ENCODE data around the gene HRH1.
"Not testable (repeated sequence)": the region's sequence is repeated elsewhere in the genome, so short reads cannot be mapped to it uniquely, and the experiment has no call there.

The HRH1 gene, protein sequence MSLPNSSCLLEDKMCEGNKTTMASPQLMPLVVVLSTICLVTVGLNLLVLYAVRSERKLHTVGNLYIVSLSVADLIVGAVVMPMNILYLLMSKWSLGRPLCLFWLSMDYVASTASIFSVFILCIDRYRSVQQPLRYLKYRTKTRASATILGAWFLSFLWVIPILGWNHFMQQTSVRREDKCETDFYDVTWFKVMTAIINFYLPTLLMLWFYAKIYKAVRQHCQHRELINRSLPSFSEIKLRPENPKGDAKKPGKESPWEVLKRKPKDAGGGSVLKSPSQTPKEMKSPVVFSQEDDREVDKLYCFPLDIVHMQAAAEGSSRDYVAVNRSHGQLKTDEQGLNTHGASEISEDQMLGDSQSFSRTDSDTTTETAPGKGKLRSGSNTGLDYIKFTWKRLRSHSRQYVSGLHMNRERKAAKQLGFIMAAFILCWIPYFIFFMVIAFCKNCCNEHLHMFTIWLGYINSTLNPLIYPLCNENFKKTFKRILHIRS

DNA sequence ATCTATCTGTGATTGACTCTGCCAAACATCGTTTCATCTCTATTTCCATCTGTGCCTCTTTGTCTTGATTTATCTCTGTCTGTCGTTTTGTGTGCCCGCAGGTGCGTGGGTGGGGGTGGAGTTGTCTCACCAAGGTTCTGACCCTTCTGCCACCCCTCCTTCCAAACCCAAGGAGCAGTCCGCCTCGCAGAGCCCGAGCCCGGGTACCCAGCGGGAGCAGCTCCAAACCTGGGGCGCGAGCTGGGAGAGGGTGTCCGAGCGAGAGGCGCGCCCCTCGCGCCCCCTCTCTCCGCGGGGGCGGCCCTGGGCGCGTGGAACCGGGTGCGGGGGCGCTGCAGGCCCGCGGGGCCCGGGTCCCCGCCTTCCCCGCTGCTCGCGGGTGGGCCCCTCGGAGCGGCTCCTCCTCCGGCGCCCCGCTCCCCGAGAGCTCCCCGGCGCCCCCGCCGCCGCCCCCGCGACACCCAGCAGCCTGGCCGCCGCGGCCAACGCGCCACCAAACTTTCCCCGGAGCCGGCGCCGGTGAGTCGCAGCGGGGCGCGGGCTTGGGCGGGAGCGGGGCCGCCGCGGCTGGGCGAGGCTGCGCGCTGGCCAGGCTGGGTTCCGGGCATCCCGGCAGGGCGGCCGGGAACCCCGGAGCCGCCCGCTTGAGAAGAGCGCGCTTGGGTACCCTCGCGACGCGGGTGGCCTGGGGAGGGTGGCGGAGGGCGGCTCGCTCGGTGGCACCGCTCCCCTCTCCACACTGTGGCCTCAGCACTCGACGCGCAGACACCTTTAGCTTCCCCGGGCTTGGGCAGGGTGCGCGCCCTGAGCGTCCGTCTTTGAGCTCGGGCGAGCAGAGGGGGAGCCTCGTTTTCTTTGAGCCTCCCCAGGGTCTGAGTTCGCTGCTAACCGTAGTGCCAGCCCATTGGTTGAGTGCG is at the start of gene HRH1:
HRH1 (plus strand) TSS at position 458 of the 917 bp plus-strand sequence. CDS start 104,545 bp downstream, outside the sequence.
- peak in 6 of 56 donors; percentile 12 to 73 (median 32) for DNase-seq

DNA sequence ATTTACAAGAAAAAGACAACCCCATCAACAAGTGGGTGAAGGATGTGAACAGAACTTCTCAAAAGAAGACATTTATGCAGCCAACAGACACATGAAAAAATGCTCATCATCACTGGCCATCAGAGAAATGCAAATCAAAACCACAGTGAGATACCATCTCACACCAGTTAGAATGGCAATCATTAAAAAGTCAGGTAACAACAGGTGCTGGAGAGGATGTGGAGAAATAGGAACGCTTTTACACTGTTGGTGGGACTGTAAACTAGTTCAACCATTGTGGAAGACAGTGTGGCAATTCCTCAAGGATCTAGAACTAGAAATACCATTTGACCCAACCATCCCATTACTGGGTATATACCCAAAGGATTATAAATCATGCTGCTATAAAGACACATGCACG is 41.0 kb upstream of the HRH1 start:
- not testable (repeated sequence) for DNase-seq

DNA sequence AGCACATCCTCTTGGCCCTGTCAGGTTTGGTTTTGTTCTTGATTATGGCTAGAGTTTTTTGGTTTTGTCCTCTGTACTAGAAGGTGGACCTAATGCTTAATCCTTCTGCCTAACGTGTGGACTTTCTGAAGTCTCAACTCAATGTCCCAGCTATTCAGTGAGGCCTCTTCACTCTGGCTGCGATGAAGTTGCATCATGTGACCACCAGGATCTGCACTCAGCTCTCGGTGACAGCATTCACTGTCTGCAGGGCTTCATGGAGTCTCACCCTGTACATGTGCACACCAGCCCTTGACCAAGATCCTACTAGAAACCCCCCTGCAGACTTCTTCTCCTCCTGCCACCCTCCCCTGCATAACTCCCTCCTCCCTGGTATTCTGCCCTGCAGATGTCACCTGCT is 38.7 kb upstream of the HRH1 start:
- no peak for DNase-seq

DNA sequence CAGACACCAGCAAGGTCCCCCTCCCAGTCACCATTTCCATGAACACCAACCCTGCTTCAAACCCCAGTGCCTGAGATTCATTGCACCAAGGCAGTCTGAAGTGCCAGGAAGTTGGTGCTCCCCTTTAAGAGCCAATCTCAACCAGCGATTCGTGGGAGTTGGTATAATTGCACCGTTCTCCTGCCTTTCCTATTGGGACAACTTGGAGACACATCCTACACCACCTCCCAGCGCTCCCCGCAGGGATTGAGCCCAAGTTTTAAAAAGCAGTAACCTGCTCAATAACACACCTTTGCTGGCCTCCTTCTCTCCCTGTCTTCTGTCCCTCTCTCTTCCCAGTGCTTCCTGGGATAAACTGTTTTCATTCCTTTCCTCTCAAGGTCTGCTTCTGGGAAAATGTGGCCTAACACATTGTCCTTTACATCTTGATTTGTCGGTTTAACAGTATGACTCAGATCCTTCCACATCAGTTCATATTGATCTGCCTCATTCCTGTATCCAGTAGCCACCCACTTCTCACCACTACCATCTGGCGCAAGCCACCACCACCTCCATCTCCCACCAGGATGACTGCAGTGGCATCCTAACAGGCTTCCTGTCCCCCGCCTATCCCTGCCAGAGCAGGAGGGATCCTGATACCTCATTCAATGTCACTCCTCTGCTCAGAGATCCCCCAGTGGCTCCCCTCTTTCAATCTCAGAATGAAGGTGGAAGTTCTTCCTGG is 37.8 kb upstream of the HRH1 start:
- DNase-seq = no peak

DNA sequence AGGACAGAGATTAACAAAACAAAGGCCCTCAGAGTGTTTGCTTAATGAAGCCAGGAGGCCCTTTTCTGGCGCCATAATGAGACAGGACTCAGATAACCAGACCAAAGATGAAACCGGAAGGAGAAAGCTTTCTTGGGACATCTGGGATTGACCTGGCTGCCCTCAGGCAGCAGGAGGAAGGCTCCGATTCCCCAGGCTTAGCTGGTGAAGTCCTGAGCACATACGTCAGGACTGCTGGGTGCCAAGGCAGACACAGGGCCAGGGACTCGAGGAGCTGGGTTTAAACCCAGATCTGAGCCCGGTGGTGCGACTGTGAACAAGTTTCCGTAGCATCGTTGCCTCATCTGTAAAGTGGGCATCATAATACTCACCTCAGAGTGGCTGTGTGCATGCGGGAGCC is 36.7 kb upstream of the HRH1 start:
- DNase-seq = no peak

DNA sequence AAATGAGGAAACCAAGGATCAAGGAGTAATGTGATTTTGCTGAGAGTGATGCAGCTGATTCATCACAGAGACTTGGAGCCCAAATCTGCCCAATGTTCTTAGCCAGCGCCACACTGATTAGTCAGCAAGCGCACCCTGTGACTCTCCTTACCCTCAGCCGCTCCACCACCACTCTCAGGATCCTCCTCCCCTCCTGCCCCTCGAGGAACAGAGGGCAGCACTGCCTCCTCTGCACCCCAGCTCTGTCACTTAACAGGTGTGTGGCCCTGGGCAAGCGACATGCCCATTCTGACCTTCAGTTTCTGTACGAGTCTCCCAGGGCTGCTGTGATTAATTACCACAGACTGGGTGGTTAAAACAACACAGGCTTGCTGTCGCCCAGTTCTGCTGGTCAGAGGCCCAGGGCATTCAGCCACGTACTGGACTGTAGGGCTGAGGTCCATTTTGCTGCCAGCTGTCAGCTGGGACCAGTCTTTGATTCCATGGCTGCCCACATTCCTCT is 36.1 kb upstream of the HRH1 start:
- DNase-seq = no peak

DNA sequence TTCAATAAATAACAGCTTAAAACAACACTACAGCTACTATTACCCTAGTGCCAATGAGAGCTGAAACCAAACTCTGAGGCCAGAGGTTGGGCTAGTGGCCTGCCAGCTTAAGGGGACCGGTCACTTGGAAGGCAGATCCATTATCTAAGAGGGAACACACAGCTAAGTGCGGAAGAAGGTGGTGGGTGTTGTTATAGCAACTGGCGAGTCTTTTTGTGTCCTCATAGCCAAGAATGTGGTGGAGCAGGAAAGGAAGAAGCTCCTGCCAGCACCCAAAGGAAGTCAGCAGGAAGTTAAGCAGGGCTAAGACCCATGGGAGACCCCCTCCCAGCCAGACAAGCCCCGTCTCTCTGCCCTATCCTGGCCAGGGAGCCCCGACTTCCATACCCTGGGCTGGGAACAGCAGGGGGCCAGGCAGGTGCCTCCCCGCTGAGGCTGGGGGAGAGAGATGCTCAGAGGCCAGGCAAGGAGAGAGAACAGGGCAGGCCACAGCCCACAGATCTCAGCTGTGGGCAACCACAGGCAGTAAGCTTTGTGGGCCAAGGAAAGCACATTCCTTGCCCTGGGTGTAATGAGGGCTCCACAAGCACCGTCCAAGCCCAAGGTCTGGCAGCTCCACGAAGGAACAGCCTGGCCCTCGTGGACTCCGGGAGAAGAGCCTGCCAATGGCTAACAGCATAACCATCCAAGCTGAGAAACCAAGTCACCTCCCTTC is 34.0 kb upstream of the HRH1 start:
- no peak for DNase-seq

DNA sequence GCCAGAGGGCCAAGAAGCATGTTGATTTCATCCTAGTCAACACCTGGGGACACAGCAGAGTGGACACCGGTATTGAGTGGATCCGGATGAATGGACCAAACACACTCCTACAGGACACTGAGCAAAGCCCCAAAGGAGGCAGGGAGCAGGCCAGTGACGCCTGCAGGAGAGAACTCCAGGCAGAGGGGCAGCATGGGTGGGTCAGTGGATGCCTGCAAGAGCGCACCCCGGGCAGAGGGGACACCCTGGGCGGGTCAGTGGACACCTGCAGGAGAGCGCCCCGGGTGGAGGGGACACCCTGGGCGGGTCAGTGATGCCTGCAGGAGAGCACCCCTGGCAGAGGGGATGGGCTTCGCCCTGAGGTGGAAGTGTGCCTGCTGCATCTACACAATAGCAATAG is 27.6 kb upstream of the HRH1 start:
- DNase-seq = no peak

DNA sequence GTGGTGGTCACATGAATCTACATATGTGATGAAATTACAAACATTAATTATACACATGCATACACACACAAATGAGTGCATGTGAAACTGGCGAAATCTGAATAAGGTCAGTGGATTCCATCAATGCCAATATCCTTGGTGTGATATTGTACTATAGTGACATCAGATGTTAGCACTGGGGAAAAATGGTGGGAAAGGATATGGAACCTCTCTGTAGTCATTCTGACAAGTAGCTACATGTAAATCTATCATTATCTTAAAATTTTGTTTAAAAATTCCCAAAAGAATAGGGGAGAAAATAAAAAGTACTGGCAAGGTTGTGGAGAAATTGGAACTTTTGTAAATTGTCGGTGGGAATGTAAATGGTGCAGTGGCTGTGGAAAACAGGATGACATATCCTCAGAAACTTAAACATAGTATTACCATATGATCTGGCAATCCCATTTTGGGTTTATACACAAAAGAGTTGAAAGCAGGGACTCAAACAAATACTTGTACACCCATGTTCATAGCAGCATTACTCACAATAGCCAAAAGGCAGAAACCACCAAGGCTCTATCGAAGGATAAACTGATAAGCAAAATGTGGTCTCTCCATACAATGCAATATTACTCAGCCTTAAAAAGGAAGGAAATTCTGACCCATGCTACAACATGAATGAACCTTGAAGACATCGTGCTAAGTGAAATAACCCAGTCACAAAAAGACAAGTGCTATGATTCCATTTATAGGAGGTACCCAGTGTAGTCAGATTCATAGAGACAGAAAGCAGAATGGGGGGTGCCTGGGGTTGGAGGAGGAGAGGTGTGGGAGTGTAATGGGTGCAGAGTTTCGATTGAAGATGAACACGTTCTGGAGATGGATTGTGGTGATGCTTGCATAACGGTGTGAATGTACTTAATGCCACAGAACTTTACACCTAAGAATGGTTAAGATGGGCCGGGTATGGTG is 25.3 kb upstream of the HRH1 start:
- DNase-seq = no peak

DNA sequence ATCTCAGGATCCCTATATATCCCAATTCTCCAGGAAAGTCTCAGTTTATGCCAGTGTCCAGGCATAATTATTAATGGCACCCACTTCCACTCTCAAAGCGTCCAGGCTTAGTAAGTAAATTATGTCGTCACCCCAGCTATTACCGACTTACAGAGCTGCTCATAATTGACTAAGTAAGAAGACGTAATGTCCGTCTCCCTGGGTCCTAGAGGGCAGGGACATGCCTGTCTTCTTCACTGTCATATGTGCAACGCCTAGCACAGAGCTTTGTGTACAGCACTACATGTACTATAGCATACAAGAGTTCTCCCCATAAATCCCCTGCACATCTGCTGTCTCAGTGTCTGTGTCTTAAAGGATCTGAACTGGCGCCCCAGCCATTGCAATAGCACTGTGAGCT is 23.9 kb upstream of the HRH1 start:
- DNase-seq = no peak

DNA sequence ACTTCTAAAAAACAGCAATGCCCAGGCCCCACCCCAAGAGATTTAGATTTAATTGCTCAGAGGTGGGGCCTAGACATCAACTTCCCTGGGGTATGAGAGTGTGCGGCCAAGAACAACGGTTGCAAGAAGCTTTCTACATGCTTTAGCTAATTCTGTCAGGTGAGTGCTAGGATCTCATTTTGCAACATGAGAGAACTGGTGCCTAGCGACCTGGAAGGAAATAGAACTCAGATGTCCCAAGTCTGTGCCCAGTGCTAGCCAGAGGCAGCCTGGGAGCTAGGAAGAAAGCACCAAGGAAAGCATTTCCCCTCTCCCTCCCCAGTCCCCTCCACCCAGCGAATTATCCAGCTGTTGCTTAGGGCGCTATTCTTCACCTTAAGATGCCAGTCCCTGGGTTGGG is 22.9 kb upstream of the HRH1 start:
- no peak for DNase-seq

DNA sequence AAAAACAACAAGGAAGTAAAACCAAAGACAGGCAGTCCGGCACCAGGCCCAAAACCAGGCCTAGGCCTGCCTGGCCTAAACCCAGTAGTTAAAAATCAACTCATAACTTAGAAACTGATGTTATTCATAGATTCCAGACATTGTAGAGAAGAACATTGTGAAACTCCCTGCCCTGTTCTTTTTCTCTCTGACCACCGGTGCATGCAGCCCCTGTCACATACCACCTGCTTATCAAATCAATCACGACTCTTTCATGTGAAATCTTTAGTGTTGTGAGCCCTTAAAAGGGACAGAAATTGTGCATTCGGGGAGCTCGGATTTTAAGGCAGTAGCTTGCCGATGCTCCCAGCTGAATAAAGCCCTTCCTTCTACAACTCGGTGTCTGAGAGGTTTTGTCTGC is 22.4 kb upstream of the HRH1 start:
- DNase-seq = not testable (repeated sequence)

DNA sequence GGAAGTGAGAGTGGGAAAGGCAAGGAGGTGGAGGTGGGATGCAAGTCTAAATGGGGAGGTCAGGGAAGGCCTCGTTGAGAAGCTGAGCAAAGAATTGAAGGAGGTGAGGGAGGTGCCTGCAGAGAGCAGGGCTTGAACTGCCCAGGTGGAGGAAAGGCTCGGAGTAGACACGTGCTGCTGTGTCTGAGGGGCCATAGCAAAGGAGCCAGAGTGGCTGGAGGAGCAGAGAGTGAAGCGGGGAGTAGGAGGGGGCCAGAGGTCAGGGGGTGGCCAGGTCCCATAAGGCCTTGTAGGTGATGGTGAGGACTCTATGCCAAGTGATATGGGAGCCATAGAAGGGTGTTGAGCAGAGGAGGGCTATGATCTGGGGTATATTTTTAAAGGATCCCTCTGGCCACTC is 21.4 kb upstream of the HRH1 start:
- no peak for DNase-seq

DNA sequence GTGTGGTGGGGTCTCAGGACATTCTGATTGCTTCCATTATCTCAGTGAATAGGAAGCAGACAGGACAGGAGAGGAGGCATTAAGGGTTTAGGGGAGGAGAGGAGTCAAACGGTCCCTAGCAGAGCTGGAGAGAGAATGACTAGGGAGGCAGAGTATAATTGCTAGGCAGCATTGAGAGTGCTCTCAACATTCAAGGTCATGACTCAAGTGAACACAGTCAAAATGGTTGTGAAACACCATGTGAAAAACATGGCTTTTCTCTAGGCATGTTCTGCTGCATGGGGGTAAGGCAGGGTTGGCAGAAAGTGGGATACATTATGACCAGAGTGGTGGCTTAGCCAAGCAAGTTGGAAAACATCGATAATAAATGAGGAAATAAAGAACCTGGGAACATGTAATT is 19.5 kb upstream of the HRH1 start:
- no peak for DNase-seq

DNA sequence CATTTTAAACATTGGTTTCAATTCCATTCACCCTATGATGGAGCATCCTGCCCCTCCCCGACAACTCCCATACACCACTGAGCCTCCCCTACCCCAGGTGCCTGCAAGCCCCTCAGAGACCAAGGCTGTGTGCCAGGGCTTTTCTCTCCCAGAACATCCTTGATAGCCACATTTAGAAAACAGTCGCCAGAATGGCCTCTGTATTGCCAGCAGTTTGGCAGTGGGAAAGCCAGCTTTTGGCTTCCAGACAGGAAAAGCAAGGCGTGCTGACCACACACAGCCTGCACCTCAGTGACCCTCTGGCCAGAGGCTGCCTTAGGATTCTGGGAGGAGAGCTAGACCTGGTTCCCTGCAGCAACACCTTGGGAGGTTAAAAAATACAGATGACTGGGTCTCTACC is 18.2 kb upstream of the HRH1 start:
- no peak for DNase-seq

DNA sequence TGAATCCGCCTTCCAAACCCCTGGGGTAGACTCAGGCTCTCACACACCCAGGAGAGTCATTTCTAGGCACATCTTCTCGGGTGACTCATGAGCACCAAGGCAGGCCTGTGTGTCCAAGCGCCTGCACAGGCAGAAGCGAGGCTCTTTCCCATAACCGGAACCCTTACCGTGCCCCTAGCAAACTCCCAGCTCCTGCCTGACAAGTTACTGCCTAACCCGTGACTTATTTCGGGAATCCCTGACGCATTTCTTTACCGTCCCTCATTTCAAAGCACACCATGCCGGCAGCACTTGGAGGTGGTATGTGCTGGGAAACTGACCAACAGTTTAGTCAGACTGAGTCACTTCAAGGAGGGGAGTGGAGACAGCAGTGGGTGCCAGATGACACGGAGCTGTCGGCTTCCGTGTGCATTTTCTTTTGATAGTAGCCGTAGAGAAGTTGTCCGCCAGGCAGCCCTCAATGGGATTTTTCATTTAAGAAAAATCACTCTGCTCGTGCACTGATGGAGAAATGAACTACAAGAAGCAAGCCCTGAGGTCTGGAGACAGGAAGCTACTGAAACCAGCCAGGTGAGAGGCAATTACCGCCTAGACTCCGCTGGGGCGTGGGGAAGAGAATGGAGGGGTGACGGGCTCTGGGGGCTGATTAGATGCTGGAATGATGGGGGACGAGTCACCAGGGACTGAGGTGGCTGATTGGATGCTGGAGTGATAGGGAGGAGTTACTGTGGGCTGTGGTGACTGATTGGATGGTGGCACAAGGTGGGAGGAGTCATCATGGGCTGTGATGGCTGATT is 17.3 kb upstream of the HRH1 start:
- peak in 1 of 56 donors; percentile 12 for DNase-seq

DNA sequence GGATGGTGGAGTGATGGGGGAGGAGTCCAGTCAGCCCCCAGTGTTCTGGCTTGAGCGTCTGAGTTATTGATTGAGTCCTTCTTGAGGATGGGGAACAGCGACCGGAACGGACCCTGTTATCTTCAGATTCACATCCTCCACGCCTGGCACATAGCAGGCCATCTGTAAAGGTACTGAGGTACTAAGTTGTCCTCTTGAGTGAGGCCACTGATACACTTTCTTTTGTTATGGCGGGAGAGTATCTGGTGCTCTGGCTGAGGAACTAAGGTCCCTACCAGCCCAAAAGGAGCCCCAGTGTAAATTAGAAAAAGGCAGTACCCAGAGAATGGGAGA is 16.7 kb upstream of the HRH1 start:
- DNase-seq = no peak

DNA sequence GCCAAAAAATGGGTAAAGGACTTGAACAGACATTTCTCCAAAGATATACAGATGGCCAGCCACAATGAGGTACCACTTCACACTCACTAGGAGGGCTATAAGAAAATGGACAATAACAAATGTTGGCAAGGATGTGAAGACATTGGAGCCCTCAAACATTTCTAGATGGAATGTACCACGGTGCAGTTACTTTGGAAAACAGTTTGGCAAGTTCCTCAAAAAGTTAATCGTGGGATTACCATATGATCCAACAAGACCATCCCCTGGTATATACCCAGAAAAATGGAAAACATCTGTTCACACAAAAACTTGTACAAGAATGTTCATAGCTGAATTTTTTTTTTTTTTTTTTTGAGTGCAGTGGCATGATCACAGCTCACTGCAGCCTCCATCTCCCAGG is 15.9 kb upstream of the HRH1 start:
- no peak for DNase-seq

All from nucleus accumbens (tissue), 56 donors.